Hypothalamus (tissue), 51 donors: ENCODE results near the gene BAHCC1.

ENCODE experiments used
- DNase-seq, 51 donors: peaks; one replicate each; lab custom pipeline; 2025; lab: John Stamatoyannopoulos, UW

The BAHCC1 gene

GRCh38 chr17:81509207-81509971 lies 114.1 kb downstream of the BAHCC1 start:
- DNase-seq: peak in 1 of 51 donors; percentile 24

GRCh38 chr17:81509972-81510784 lies 114.9 kb downstream of the BAHCC1 start:
- peak in 2 of 51 donors; percentile 8 to 14 for DNase-seq

GRCh38 chr17:81510785-81511553 lies 115.7 kb downstream of the BAHCC1 start:
- peak in 2 of 51 donors; percentile 12 to 25 for DNase-seq

- DNase-seq: no peak
Measured at GRCh38 chr17:81511554-81511803, 116.2 kb downstream of the BAHCC1 start.

GRCh38 chr17:81511804-81512561 lies 116.7 kb downstream of the BAHCC1 start:
- DNase-seq: peak in 2 of 51 donors; percentile 24 to 65

GRCh38 chr17:81512562-81513371 lies 117.5 kb downstream of the BAHCC1 start, which contains the start of gene ACTG1:
Gene ACTG1 (minus strand): TSS chr17:81512799. CDS start chr17:81512354, 445 bp downstream.
- DNase-seq: peak; percentile 45 to 94 (median 86)

- peak in 38 of 51 donors; percentile 27 to 80 (median 54) for DNase-seq
Measured at GRCh38 chr17:81513372-81513752, 118.1 kb downstream of the BAHCC1 start.

GRCh38 chr17:81513753-81514488 lies 118.7 kb downstream of the BAHCC1 start:
- DNase-seq: peak in 26 of 51 donors; percentile 28 to 78 (median 56)

- DNase-seq: no peak
Measured at GRCh38 chr17:81514489-81514738, 119.2 kb downstream of the BAHCC1 start.

- DNase-seq: peak in 27 of 51 donors; percentile 15 to 70 (median 40)
Measured at GRCh38 chr17:81514739-81515529, 119.7 kb downstream of the BAHCC1 start.

- no peak for DNase-seq
Measured at GRCh38 chr17:81515530-81516041, 120.3 kb downstream of the BAHCC1 start.
